Activated CD4-positive, alpha-beta T cell treated with anti-CD3 and anti-CD28 coated beads, Interleukin-10, Interleukin-2, amounts not matched to agents 100 ng/mL and 50 ng/mL, durations not matched to agents 16 hours and 8 hours (primary cell): Measurements from ENCODE around the gene NRG4.
A peak's percentile ranks its signal among the peaks of the same experiment; 100 is the strongest.
"Not testable (repeated sequence)": the region's sequence is repeated elsewhere in the genome, so short reads cannot be mapped to it uniquely, and the experiment has no call there.

Source experiments
- DNase-seq: peaks from one replicate; pipeline ENCODE4 v3.0.0-alpha.2; 2020

The NRG4 gene

GRCh38 chr15:75925440-75925839 lies 86.8 kb downstream of the NRG4 start:
- no peak for DNase-seq

- DNase-seq, result no peak
Observed at GRCh38 chr15:75924576-75924975, 87.6 kb downstream of the NRG4 start.

DNA sequence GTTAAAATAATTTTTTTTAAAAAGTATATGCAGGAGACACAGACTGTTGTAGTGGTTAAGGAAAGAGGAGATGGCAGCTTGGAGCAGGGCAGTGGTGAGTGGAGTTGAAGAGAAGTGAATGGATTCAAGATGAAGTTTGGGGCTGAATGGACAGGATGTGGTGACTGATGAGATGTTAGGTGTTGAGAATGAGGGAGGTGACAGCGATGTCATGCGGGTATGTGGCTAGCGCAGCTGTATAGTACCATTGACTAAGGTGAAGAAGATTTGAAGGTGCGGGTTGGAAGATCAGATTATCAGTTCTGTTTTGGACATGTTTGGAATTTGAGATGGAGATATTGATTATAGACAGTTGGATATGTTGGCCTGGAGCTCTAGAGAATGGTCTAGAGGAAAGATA lies 88.5 kb downstream of the NRG4 start:
- peak; percentile 39 for DNase-seq

- peak; percentile 45 for DNase-seq
Observed at GRCh38 chr15:75921732-75922703, 90.2 kb downstream of the NRG4 start.

- no peak for DNase-seq
Observed at GRCh38 chr15:75920079-75920478, 92.1 kb downstream of the NRG4 start.

GRCh38 chr15:75918135-75918534 lies 94.1 kb downstream of the NRG4 start:
- no peak for DNase-seq

DNA sequence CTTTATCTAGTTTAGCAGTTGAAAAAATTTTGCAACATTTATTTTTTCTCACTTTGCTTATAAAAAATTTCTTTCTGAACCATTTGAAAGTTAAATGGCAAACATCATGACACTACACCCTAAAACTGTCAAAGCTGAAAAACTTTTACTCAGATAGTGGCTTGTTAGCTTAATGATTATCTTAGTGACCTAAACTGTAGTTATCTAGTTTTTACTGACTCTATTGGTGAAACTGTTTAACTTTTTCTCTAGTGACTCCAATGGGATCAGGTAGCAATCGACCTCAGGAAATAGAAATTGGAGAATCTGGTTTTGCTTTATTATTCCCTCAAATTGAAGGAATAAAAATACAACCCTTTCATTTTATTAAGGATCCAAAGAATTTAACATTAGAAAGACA lies 95.2 kb downstream of the NRG4 start:
- DNase-seq, result no peak

DNA sequence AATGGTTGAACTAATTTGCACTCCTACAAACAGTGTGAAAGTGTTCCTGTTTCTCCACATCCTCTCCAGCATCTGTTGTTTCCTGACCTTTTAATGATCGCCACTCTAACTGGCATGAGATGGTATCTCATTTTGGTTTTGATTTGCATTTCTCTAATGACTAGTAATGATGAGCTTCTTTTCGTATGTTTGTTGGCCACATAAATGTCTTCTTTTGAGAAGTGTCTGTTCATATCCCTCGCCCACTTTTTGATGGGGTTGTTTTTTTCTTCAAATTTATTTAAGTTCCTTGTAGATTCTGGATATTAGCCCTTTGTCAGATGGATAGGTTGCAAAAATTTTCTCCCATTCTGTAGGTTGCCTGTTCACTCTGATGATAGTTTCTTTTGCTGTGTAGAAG lies 101.9 kb downstream of the NRG4 start:
- not testable (repeated sequence) for DNase-seq

GRCh38 chr15:75905231-75905630 lies 107.0 kb downstream of the NRG4 start:
- no peak for DNase-seq

DNA sequence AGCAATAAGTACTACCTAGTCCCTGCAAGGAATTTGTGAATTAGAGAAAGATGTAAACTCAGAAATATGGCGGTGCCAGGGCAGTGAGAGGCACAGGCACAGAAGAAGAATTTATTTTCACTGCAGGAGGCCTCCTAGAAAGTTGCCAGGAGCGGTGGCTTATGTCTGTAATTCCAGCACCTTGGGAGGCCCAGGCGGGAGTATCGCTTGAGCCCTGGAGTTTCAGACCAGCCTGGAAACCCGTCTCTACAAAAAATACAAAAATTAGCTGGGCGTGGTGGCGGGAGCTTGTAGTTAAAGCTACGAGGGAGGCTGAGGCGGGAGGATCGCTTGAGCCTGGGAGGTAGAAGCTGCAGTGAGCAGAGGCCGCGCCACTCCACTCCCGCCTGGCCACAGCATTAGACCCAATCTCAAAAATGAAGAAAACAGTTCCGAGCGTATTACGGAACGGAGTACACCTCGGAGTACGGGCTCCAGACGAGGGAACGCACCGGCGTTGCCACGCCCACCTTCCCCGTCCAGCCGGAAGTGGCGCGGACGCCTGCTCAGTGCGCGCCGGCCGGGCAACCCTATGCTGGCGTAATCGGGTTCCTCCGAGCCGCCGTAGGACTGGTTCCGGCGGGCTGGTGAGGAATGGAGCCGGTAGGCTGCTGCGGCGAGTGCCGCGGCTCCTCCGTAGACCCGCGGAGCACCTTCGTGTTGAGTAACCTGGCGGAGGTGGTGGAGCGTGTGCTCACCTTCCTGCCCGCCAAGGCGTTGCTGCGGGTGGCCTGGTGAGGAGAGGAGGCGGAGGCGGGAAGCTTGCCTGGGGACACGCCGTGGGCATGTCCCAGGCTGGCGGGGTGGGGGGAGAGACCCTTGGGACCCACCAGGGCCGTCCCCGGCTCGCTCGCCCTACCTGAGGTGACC lies 108.6 kb downstream of the NRG4 start, which contains the start of gene FBXO22:
FBXO22 (plus strand) TSS at position 548 of the 909 bp plus-strand sequence; CDS start at position 634, 86 bp downstream.
- DNase-seq, result peak; percentile 96

DNA sequence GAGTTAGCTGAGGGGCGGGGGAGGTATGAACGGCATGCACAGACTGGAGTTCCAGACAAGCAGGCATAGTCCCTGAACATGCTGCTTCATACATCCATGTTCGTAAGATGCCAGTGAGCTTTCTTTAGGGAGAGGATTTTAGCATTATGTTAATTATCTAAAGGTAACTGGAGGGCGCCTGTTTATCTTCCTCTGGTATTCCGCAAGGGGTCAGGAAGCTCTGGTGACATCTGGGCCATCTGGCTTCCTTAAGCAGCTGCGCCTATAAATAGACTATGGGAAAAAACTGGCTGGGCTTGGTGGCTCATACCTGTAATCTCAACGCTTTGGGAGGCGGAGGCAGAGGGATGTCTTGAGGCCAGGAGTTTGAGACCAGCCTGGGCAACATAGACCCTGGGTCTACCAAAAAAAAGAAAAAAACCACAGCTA lies 110.1 kb downstream of the NRG4 start:
- DNase-seq, result no peak

DNA sequence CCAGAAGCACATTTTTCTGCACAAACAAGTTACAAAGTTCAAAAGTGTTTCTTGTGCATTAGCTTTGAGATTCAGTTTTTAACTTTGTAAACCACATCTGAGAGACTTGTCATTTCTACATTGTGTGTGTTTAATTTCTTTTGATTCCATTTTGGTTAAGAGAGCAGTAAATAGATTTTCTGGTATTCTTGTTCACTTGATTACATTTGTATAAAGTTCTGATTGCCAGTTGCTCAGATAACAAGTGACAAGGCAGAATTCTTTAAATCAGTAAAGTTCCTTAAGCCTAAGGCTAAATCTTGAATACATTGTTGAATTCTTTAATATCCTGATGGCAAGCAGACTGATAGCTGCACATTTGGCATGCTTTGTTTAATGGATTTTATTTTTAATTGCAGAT lies 111.6 kb downstream of the NRG4 start:
- DNase-seq, result no peak

- no peak for DNase-seq
Observed at GRCh38 chr15:75895731-75896130, 116.5 kb downstream of the NRG4 start.

DNA sequence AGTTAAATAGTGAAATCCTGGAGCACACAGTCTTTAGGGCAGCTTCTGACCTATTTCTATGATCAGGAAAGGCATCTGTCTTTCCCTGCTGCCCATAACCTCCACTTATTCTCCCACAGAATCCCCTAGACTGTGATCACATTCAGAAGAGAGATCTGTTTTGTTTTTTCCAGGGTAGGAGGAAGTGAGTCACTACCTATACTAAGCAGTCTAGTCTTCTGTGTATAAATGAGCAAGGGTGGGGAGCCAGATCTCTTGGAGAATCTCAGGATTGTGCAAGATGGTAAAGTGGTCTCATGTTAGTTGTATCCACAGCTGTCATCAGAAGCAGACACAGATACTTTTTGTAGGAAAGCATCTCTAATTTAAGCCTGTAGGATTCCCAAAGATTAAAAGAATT lies 120.3 kb downstream of the NRG4 start:
- peak; percentile 16 for DNase-seq
